ENCODE data around the gene VCL. TPM values are rescaled to one million over a fixed set of nuclear protein-coding genes. Genes with fewer than 3 reads are reported as not detected.
A peak's percentile ranks its signal among the peaks of the same experiment; 100 is the strongest.

The VCL gene
- total and polyA plus RNA-seq, 9 of the 15 experiments (the other 6 are each of a cell fraction or from before 2014, with no cell fraction given) = 29.8 to 186 (median 76.4) TPM

DNA sequence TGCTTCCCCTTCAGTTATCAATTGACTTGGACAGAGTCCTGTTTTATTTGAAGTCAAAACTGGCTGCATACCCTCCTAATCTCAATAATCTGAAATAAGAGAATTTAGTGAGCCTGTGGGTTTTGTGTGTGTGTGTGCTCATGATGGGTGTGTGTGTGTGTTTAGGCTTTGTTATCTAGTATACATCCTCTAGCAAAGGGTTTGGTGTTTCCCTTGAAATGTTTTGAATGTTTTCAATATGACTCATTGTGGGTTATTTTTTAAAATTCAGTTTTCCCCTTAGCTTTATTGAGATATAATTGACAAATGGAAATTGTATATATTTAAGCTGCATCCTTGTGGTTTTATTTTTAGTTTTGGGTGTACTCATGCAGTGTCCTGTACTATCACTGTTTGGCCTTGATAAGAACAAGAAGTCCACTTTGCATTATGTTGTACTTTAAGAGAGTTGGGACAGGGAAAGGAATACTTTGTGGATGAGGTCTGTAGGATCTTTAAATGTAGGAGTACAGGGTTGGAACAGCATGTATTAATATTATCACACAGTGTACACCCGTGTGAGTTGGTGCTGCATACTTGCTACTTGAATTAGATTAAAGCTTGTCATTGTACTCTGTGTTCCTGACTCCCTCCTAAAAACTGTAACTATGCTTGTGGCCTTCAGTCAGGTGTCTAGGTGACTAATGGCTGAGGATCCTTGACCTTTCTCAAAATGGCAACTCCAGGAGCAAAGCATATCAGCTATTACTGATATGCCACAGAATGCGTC, 58.3 kb downstream of the VCL start:
- peaks cover 97% of the 10 kb centered on the region for H3K79me2 ChIP-seq (ENCODE audit: control insufficient read depth, insufficient read depth, low read length)
- FAIRE-seq (peak; percentile 44), ATAC-seq (peak; percentile 57), DNase-seq (ENCODE audit: extremely low read depth in 1 of 4, low spot score in 3 of 4) (peak in 2 of 4 experiments; percentile 49 to 70)
- peaks cover 13 to 36% of the 10 kb centered on the region in 2 experiments; a peak in 4 of 5 replicates for H3K4me1 ChIP-seq (replicated peaks in 1 of 2; ENCODE audit: control insufficient read depth in 2 of 2, insufficient read depth in 2 of 2, low read length in 2 of 2)
- H3K36me3 ChIP-seq (ENCODE audit: control insufficient read depth, insufficient read depth, low read length) = peaks cover 8% of the 10 kb centered on the region; the same call in 2 of the 3 replicates
- intact Hi-C loops (cut with micrococcal nuclease) (loop anchor here (5.0 kb wide), 1 partner anchor 99 kb away; no protein-coding TSS in a partner anchor), in situ Hi-C loops (cut with MboI) (no loop called here)
- ChIA-PET POLR2A (interaction anchor here (0.9 to 1.3 kb wide), 5 partner anchors 9 to 45 kb away, joined by 3 to 5 read pairs (median 3); no protein-coding TSS in a partner anchor), CTCF (ENCODE audit: low intra/inter-chr PET ratio) (no interaction called here)
- BruUV-seq (replicated peaks) = TSS peak; percentile 5
- H3K4me2 ChIP-seq (ENCODE audit: insufficient read depth, low read length) = peak overlapping the region; percentile 59
- 17% methylated on average over 2 of the region's 2 CpGs for WGBS (ENCODE audit: insufficient coverage, low coverage, missing lambda C conversion rate)
- 0 out of 2 replicates have a peak, but pooled peaks cover 3% of the 10 kb centered on the region for H4K20me1 ChIP-seq (replicated peaks; ENCODE audit: control insufficient read depth, insufficient read depth, low read length)
- H3K9ac ChIP-seq (ENCODE audit: insufficient read depth in 1 of 2, low read depth in 2 of 2, low read length in 2 of 2) = peak overlapping the region in 1 of 2 experiments; percentile 28; a peak in 2 of 4 replicates
- H2AFZ ChIP-seq (ENCODE audit: low read depth, low read length) = no peak overlapping the region
- no peaks in the 10 kb centered on the region for H3K9me3 ChIP-seq (replicated peaks; ENCODE audit: control insufficient read depth, insufficient read depth, low read depth, low read length)
- no peaks in the 10 kb centered on the region for H3K27me3 ChIP-seq (ENCODE audit: control insufficient read depth in 2 of 2, insufficient read depth in 2 of 2, low read length in 2 of 2)
- H3K27ac ChIP-seq (ENCODE audit: extremely low read depth, low read depth, low read length) = peak overlapping the region; percentile 63
- no peak overlapping the region for H3K4me3 ChIP-seq
- H3K9me1 ChIP-seq (ENCODE audit: control insufficient read depth, insufficient read depth, low read length) = no peaks in the 10 kb centered on the region
- 0 out of 2 replicates have a peak, but pooled peaks have one; percentile 22 for TF ChIP-seq PHB2 (IDR thresholded peaks at IDR 0.05; ENCODE audit: low read depth)
- TF ChIP-seq TRIM24 (IDR thresholded peaks at IDR 0.05) = peak in 1 of 2 experiments; percentile 42; a peak in 1 of 4 replicates
- peak; percentile 88; the same call in 1 of the 2 replicates for TF ChIP-seq LCOR (CRISPR knock-in tag; IDR thresholded peaks at IDR 0.05)
- TF ChIP-seq CC2D1A (IDR thresholded peaks at IDR 0.05) = peak; percentile 18; the same call in 1 of the 2 replicates
- TF ChIP-seq ZC3H11A (IDR thresholded peaks at IDR 0.05; ENCODE audit: low read depth, low read length) = no peak
- no peak for TF ChIP-seq POLR3G (IDR thresholded peaks at IDR 0.05; ENCODE audit: extremely low read depth, insufficient read length, insufficient replicate concordance)
- TF ChIP-seq HDAC1 (IDR thresholded peaks at IDR 0.05) = peak in 1 of 2 experiments; percentile 60; a peak in 1 of 4 replicates
- TF ChIP-seq, protein P1, sequence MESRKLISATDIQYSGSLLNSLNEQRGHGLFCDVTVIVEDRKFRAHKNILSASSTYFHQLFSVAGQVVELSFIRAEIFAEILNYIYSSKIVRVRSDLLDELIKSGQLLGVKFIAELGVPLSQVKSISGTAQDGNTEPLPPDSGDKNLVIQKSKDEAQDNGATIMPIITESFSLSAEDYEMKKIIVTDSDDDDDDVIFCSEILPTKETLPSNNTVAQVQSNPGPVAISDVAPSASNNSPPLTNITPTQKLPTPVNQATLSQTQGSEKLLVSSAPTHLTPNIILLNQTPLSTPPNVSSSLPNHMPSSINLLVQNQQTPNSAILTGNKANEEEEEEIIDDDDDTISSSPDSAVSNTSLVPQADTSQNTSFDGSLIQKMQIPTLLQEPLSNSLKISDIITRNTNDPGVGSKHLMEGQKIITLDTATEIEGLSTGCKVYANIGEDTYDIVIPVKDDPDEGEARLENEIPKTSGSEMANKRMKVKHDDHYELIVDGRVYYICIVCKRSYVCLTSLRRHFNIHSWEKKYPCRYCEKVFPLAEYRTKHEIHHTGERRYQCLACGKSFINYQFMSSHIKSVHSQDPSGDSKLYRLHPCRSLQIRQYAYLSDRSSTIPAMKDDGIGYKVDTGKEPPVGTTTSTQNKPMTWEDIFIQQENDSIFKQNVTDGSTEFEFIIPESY (CRISPR knock-in tag; IDR thresholded peaks at IDR 0.05) = 0 out of 2 replicates have a peak, but pooled peaks have one; percentile 34
- peak; percentile 42 for TF ChIP-seq SOX6 (IDR thresholded peaks at IDR 0.05)
- TF ChIP-seq, protein P2, sequence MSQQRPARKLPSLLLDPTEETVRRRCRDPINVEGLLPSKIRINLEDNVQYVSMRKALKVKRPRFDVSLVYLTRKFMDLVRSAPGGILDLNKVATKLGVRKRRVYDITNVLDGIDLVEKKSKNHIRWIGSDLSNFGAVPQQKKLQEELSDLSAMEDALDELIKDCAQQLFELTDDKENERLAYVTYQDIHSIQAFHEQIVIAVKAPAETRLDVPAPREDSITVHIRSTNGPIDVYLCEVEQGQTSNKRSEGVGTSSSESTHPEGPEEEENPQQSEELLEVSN (IDR thresholded peaks at IDR 0.05; ENCODE audit: borderline replicate concordance in 1 of 2, extremely low read depth in 1 of 2, insufficient read depth in 1 of 2, insufficient read length in 1 of 2, low read depth in 1 of 2, low read length in 1 of 2, poor library complexity in 1 of 2, severe bottlenecking in 1 of 2) = no peak
- no peak for TF ChIP-seq ZNF583 (CRISPR knock-in tag; IDR thresholded peaks at IDR 0.05)
- peak; percentile 66; the same call in 1 of the 2 replicates for TF ChIP-seq SMARCA5 (IDR thresholded peaks at IDR 0.05)
- TF ChIP-seq TEAD1 (CRISPR knock-in tag; IDR thresholded peaks at IDR 0.05) = peak; percentile 59 to 89; a peak in 3 of 4 replicates
- TF ChIP-seq, protein P3, sequence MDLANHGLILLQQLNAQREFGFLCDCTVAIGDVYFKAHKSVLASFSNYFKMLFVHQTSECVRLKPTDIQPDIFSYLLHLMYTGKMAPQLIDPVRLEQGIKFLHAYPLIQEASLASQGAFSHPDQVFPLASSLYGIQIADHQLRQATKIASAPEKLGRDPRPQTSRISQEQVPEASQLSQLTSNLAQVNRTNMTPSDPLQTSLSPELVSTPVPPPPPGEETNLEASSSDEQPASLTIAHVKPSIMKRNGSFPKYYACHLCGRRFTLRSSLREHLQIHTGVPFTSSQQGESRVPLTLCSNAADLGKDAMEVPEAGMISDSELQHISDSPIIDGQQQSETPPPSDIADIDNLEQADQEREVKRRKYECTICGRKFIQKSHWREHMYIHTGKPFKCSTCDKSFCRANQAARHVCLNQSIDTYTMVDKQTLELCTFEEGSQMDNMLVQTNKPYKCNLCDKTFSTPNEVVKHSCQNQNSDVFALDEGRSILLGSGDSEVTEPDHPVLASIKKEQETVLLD (IDR thresholded peaks at IDR 0.05) = no peak
- peak; percentile 81 for TF ChIP-seq JUND (IDR thresholded peaks at IDR 0.05; ENCODE audit: borderline replicate concordance, low read depth, low read length)
- TF ChIP-seq JUND (tag; IDR thresholded peaks at IDR 0.05; ENCODE audit: borderline replicate concordance, low read depth, low read length) = peak; percentile 29; the same call in 2 of the 3 replicates

Data from K562 (cell line).